Measurements from ENCODE around the gene ATP2A1.

Gene ATP2A1

DNA sequence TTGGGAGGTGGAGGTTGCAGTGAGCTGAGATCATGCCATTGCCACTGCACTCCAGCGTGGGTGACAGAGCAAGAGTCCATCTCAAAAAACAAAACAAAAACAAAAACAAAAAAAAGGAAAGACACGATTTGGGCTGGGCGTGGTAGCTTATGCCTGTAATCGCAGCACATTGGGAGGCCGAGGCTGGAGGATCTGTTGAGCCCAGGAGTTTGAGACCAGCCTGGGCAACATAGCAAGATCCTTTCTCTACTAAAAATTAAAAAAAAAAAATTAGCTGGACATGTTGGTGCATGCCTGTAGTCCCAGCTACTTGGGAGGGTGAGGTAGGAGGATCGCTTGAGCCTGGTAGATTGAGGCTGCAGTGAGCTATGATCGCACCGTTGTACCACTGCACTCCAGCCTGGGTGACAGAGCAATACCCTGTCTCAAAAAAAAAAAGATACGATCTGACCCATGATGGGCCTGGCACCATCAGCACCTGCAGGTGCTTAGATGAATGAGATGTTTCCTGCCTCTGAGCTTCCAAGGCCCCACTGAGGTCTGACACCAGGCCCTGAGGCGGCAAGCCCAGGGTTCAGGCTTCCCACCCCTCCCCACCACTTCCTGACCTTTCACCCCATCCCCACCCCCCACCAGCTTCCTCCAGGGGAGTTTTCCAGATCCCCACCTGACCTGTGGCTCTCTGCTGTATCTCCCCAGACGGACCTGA, 21.7 kb downstream of the ATP2A1 start:
- TF ChIP-seq, protein P1, sequence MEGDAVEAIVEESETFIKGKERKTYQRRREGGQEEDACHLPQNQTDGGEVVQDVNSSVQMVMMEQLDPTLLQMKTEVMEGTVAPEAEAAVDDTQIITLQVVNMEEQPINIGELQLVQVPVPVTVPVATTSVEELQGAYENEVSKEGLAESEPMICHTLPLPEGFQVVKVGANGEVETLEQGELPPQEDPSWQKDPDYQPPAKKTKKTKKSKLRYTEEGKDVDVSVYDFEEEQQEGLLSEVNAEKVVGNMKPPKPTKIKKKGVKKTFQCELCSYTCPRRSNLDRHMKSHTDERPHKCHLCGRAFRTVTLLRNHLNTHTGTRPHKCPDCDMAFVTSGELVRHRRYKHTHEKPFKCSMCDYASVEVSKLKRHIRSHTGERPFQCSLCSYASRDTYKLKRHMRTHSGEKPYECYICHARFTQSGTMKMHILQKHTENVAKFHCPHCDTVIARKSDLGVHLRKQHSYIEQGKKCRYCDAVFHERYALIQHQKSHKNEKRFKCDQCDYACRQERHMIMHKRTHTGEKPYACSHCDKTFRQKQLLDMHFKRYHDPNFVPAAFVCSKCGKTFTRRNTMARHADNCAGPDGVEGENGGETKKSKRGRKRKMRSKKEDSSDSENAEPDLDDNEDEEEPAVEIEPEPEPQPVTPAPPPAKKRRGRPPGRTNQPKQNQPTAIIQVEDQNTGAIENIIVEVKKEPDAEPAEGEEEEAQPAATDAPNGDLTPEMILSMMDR (IDR thresholded peaks at IDR 0.05; ENCODE audit: control insufficient read depth, insufficient read depth, low read depth, low read length, missing control alignments) = no peak
- no peak for DNase-seq (ENCODE audit: low read depth)
- H3K4me3 ChIP-seq (ENCODE audit: control insufficient read depth, low read depth, low read length) = no peak overlapping the region

GRCh38 chr16:28900601-28901000, 22.3 kb downstream of the ATP2A1 start:
- DNase-seq (ENCODE audit: low read depth) = no peak
- TF ChIP-seq, protein P1 (IDR thresholded peaks at IDR 0.05; ENCODE audit: control insufficient read depth, insufficient read depth, low read depth, low read length, missing control alignments) = no peak
- H3K4me3 ChIP-seq (ENCODE audit: control insufficient read depth, low read depth, low read length) = no peak overlapping the region

GRCh38 chr16:28901862-28902261, 23.6 kb downstream of the ATP2A1 start:
- DNase-seq (ENCODE audit: low read depth) = no peak
- TF ChIP-seq, protein P1 (IDR thresholded peaks at IDR 0.05; ENCODE audit: control insufficient read depth, insufficient read depth, low read depth, low read length, missing control alignments) = no peak
- H3K4me3 ChIP-seq (ENCODE audit: control insufficient read depth, low read depth, low read length) = no peak overlapping the region

DNA sequence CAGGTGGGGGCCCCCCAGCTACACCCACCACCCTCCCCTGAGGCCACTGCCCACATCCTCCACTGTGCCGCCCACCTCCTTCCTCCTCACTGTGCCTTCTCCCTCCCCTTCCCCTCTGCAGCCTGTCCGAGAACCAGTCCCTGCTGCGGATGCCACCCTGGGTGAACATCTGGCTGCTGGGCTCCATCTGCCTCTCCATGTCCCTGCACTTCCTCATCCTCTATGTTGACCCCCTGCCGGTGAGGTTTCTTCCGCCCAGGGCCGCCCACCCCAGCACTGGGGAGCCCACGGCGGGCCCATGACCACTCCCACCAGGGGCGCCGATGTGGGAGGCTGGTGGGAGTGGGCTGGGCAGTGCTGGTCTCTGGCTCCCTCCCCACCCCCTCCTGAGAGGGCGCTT, 24.6 kb downstream of the ATP2A1 start:
- TF ChIP-seq, protein P1 (IDR thresholded peaks at IDR 0.05; ENCODE audit: control insufficient read depth, insufficient read depth, low read depth, low read length, missing control alignments) = no peak
- H3K4me3 ChIP-seq (ENCODE audit: control insufficient read depth, low read depth, low read length) = no peak overlapping the region
- DNase-seq (ENCODE audit: low read depth) = no peak

DNA sequence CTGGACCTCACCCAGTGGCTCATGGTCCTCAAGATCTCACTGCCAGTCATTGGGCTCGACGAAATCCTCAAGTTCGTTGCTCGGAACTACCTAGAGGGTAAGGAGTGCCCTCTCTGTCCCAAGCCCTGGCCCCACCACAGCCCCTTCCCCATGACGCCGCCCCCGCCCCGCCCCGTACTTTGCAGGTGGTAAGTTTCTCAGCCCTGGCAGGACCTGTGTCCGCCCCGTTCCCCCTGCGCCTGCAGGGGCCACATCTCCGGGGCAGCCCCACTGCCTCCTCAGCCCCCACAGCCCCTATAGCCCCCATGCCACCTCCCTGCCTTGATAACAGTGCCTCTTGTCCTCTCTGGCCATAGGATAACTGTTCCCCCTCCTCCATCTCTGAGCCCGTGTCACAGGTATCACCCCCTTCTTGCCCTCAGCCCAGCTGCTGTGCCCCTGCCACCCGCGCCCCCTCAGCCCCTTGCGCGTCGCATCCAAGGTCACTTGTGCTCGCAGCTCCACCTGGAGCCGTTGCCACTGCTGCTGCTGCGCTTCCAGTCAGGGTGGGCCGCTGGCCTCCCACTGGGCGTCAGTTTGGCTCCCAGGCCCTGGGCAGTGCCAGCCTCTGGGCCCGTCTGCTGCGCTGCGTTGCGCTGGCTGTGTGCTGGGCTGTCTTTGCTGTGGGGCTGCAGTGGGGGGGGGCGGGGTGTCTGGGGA, 25.2 kb downstream of the ATP2A1 start:
- no peak for DNase-seq (ENCODE audit: low read depth)
- TF ChIP-seq, protein P1 (IDR thresholded peaks at IDR 0.05; ENCODE audit: control insufficient read depth, insufficient read depth, low read depth, low read length, missing control alignments) = no peak
- no peak overlapping the region for H3K4me3 ChIP-seq (ENCODE audit: control insufficient read depth, low read depth, low read length)

DNA sequence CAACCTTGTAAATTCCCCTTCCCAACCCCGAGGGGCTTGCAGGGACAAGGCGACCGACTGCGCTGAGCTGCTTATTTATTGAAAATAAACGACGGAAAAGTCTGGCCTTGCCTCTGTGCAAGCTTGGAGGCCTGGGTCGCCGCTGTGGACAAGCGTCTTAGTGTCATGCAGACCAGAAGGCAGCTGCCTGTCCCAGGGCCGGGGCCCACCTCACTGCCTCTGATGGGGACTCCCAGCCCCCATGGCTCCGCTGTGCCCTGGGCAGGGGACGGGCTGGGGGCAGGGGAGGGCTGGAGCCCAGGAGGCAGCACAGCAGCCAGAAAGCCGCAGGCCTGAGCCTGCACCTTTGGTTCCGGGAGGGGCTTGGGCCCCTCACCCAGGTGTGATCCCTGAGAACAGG, 26.1 kb downstream of the ATP2A1 start:
- DNase-seq (ENCODE audit: low read depth) = no peak
- TF ChIP-seq, protein P1 (IDR thresholded peaks at IDR 0.05; ENCODE audit: control insufficient read depth, insufficient read depth, low read depth, low read length, missing control alignments) = no peak

More for the DNA sequence above, 26.1 kb downstream of the ATP2A1 start:
- no peak overlapping the region for H3K4me3 ChIP-seq (ENCODE audit: control insufficient read depth, low read depth, low read length)
